Vagina (tissue), 2 donors: ENCODE measurements around the gene DCTN4.

Experiments
- POLR2A ChIP-seq, 2 donors: fragments of 450-650 bp; IDR thresholded peaks; one replicate each; pipeline ENCODE4 v1.6.1; 2017; ENCODE audit warnings: antibody characterized with exemption in 2 of 2, mild to moderate bottlenecking in 2 of 2, moderate library complexity in 2 of 2
- POLR2AphosphoS5 ChIP-seq, 2 donors: sonication (generic); formaldehyde crosslinking; IDR thresholded peaks; one replicate each; pipeline ENCODE4 v1.9.0; 2017; ENCODE audit warnings: antibody characterized with exemption in 2 of 2, mild to moderate bottlenecking in 2 of 2, low read depth in 1 of 2; ENCODE audit not compliant: insufficient read depth in 1 of 2
- TF ChIP-seq, protein P1 (sequence below), 3 experiments: fragments of 450-650 bp in 2 of 3; fragments of 200-600 bp in 1 of 3; sonication (generic) in 1 of 3; IDR thresholded peaks; one replicate each; pipeline ENCODE4 v1.5.1; 2017 to 2019; ENCODE audit warnings: antibody characterized with exemption in 3 of 3, mild to moderate bottlenecking in 2 of 3, moderate library complexity in 2 of 3

DNA sequence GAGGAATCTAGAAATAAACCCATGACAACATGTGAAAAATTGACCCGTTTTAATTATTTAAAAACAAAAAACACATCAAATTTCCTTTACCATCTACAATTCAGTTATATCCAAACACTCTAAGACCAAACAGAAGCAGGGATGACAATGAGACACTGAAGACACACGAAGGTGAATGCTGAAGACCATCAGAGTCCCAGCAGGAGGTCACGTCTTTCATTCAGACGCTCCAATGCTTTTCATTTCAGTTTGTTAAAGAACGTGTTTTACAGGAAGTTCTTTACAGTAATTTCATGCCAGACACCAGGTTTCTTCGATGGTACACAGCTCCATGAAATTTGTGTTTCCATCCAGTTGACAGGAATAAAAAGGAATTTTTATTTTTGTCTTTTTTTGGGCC, 68.1 kb downstream of the DCTN4 start:
- TF ChIP-seq POLR2A (IDR thresholded peaks at IDR 0.05) (no peak), POLR2AphosphoS5 (IDR thresholded peaks at IDR 0.05; ENCODE audit: insufficient read depth in 1 of 2, low read depth in 1 of 2) (no peak)
- TF ChIP-seq, protein P1, sequence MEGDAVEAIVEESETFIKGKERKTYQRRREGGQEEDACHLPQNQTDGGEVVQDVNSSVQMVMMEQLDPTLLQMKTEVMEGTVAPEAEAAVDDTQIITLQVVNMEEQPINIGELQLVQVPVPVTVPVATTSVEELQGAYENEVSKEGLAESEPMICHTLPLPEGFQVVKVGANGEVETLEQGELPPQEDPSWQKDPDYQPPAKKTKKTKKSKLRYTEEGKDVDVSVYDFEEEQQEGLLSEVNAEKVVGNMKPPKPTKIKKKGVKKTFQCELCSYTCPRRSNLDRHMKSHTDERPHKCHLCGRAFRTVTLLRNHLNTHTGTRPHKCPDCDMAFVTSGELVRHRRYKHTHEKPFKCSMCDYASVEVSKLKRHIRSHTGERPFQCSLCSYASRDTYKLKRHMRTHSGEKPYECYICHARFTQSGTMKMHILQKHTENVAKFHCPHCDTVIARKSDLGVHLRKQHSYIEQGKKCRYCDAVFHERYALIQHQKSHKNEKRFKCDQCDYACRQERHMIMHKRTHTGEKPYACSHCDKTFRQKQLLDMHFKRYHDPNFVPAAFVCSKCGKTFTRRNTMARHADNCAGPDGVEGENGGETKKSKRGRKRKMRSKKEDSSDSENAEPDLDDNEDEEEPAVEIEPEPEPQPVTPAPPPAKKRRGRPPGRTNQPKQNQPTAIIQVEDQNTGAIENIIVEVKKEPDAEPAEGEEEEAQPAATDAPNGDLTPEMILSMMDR (IDR thresholded peaks at IDR 0.05), result no peak
